ENCODE results near the gene PNLIPRP2. TPM values are rescaled to one million over a fixed set of nuclear protein-coding genes. Genes with fewer than 3 reads are reported as not detected.

PNLIPRP2 gene
- total and polyA plus RNA-seq, 2 of the 4 experiments (the other 2 are of a cell fraction): not detected

- DNase-seq (no peak), ATAC-seq (ENCODE audit: low read depth) (no peak)
- Histone ChIP-seq H3K27me3 (ENCODE audit: control insufficient read depth, insufficient read depth, low read length) (no peaks in the 10 kb centered on the region), H4K8ac (ENCODE audit: low read depth in 2 of 2, low read length in 2 of 2) (no peak overlapping the region), H3K14ac (replicated peaks; ENCODE audit: low read depth, low read length) (no peak overlapping the region), H2AK5ac (ENCODE audit: low read depth, low read length) (no peak overlapping the region), H2BK20ac (ENCODE audit: low read depth, low read length) (no peak overlapping the region), H2AK9ac (replicated peaks; ENCODE audit: low read depth, low read length, poor library complexity) (no peak overlapping the region), H3K23ac (ENCODE audit: low read depth, low read length) (no peak overlapping the region), H3K36me3 (ENCODE audit: control insufficient read depth, insufficient read depth, low read length) (no peaks in the 10 kb centered on the region; the same call in 1 of the 2 replicates), H3K9me3 (ENCODE audit: control insufficient read depth, insufficient read depth, low read length) (no peaks in the 10 kb centered on the region), H2BK15ac (ENCODE audit: low read depth, low read length) (no peak overlapping the region), H3K4me3 (ENCODE audit: insufficient read depth, low read depth, low read length) (no peak overlapping the region), H2BK5ac (ENCODE audit: low read depth, low read length, poor library complexity, severe bottlenecking) (no peak overlapping the region), H3K56ac (ENCODE audit: extremely low read depth, insufficient read depth, low read length) (no peak overlapping the region), H2BK120ac (ENCODE audit: low read depth, low read length) (no peak overlapping the region), H3K9me1 (ENCODE audit: insufficient read depth, low read length) (peaks cover 9% of the 10 kb centered on the region), H3K18ac (ENCODE audit: low read depth, low read length) (no peak overlapping the region), H4K91ac (ENCODE audit: insufficient read depth, low read depth, low read length) (no peak overlapping the region), H4K5ac (ENCODE audit: low read depth, low read length) (no peak overlapping the region), H3K4ac (ENCODE audit: low read depth, low read length) (no peak overlapping the region), H3K27ac (ENCODE audit: insufficient read depth, low read length) (no peak overlapping the region), H3K9ac (ENCODE audit: low read depth, low read length) (no peak overlapping the region), H3K4me2 (ENCODE audit: low read depth, low read length) (no peak overlapping the region), H3K4me1 (ENCODE audit: control insufficient read depth, insufficient read depth, low read length) (peaks cover 14% of the 10 kb centered on the region), H3K79me1 (ENCODE audit: low read depth in 1 of 2, low read length in 2 of 2) (0 out of 4 replicates have a peak, but pooled peaks cover 0 to 3% of the 10 kb centered on the region in 2 experiments), H2AFZ (replicated peaks; ENCODE audit: low read length, poor library complexity) (no peak overlapping the region), H4K20me1 (ENCODE audit: insufficient read depth, low read length) (no peaks in the 10 kb centered on the region)
- BruUV-seq (replicated peaks): no TSS peak
- in situ Hi-C loops (cut with MboI; ENCODE audit: low sequenced_read_pairs) (loop anchor here (5.0 kb wide), 1 partner anchor 98 kb away; no protein-coding TSS in a partner anchor), dilution Hi-C loops (cut with HindIII; ENCODE audit: low sequenced_read_pairs, unreplicated experiment) (loop anchor here (25.0 kb wide), 1 partner anchor 103 kb away; no protein-coding TSS in a partner anchor), intact Hi-C loops (cut with micrococcal nuclease) (no loop called here)
- ChIA-PET POLR2A (ENCODE audit: unreplicated experiment) (no interaction called here), CTCF (interaction anchor here (0.9 to 1.1 kb wide), 2 partner anchors 103 to 483 kb away, joined by 3 read pairs; no protein-coding TSS in a partner anchor)
- TF ChIP-seq CTCF (conservative IDR thresholded peaks at IDR 0.05; ENCODE audit: low read depth, low read length) (no peak), MXI1 (IDR thresholded peaks at IDR 0.05; ENCODE audit: borderline replicate concordance, low read depth, low read length) (no peak), POLR2A (IDR thresholded peaks at IDR 0.05; ENCODE audit: low read depth, low read length) (no peak), RCOR1 (IDR thresholded peaks at IDR 0.05; ENCODE audit: insufficient replicate concordance, low read length) (no peak), USF2 (IDR thresholded peaks at IDR 0.05; ENCODE audit: low read depth, low read length) (no peak), CEBPB (IDR thresholded peaks at IDR 0.05; ENCODE audit: low read depth, low read length) (no peak), ELK1 (IDR thresholded peaks at IDR 0.05; ENCODE audit: borderline replicate concordance, low read depth, low read length) (no peak), RFX5 (IDR thresholded peaks at IDR 0.05; ENCODE audit: low read depth, low read length) (no peak), SMC3 (IDR thresholded peaks at IDR 0.05; ENCODE audit: low read depth, low read length) (no peak), MAZ (IDR thresholded peaks at IDR 0.05; ENCODE audit: borderline replicate concordance, low read depth, low read length) (no peak), FOS (IDR thresholded peaks at IDR 0.05; ENCODE audit: low read depth, low read length) (no peak), MAFK (IDR thresholded peaks at IDR 0.05; ENCODE audit: low read depth, low read length) (no peak), RAD21 (IDR thresholded peaks at IDR 0.05; ENCODE audit: low read length) (no peak), CHD1 (IDR thresholded peaks at IDR 0.05; ENCODE audit: low read depth, low read length) (no peak), NFE2L2 (IDR thresholded peaks at IDR 0.05; ENCODE audit: low read depth, low read length) (no peak), BHLHE40 (IDR thresholded peaks at IDR 0.05; ENCODE audit: low read depth, low read length) (no peak)
- 100% methylated on average over 4 of the region's 5 CpGs; no CpG with 5 or more reads in 1 of the 2 experiments for WGBS, 2 experiments (ENCODE audit: extremely low coverage in 2 of 2, insufficient read length in 1 of 2)
Measured at GRCh38 chr10:116684781-116685180, 64.0 kb downstream of the PNLIPRP2 start.

All from IMR-90 (cell line).